ENCODE measurements around the gene TMEM38B. TPM values are rescaled to one million over a fixed set of nuclear protein-coding genes. Genes with fewer than 3 reads are reported as not detected.
"Not testable (repeated sequence)": the region's sequence is repeated elsewhere in the genome, so short reads cannot be mapped to it uniquely, and the experiment has no call there.

TMEM38B gene
- polyA plus RNA-seq, 1 donor from 2014 or later: 30.9 TPM

DNA sequence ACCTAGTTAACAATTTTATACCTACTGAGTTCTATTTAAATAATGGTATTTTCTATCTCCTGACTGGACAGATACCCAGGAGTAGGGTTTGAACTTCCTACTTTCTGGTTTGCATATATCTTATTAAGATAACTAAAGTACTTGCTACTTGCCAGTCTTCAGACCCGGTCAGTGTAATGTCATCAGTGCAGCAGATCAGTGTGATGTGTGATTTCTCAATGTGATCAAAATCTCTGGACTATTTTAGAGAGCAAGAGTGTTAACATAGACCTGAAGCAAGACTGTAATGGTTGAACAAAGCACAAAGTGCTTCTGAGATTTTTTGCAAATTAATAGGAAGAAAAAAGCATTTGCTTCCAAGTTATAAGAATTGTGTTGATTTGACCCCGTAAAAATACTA lies 6.8 kb downstream of the TMEM38B start:
- Histone ChIP-seq H2AFZ (ENCODE audit: low read depth, low read length) (no peak overlapping the region), H3K27ac (ENCODE audit: low read length) (no peak overlapping the region), H3K4me3 (ENCODE audit: low read length) (no peak overlapping the region), H3K36me3 (ENCODE audit: insufficient read depth, low read length) (no peaks in the 10 kb centered on the region), H4K20me1 (ENCODE audit: insufficient read depth) (no peaks in the 10 kb centered on the region), H3K9ac (ENCODE audit: low read length) (no peak overlapping the region), H3K4me2 (ENCODE audit: low read length) (no peak overlapping the region), H3K79me2 (replicated peaks; ENCODE audit: insufficient read depth, low read length) (peaks cover 9% of the 10 kb centered on the region), H3K27me3 (ENCODE audit: insufficient read depth, low read depth, low read length) (peaks cover 4% of the 10 kb centered on the region), H3K9me2 (ENCODE audit: insufficient read depth, low read length) (no peaks in the 10 kb centered on the region), H3K9me3 (ENCODE audit: low read length) (no peaks in the 10 kb centered on the region), H3F3A (ENCODE audit: insufficient read depth, low read length, poor library complexity, severe bottlenecking) (no peaks in the 10 kb centered on the region)
- TF ChIP-seq TAF1 (IDR thresholded peaks at IDR 0.05; ENCODE audit: low read depth) (no peak), REST (IDR thresholded peaks at IDR 0.05; ENCODE audit: borderline replicate concordance) (no peak), SMC3 (conservative IDR thresholded peaks at IDR 0.05; ENCODE audit: poor library complexity) (no peak), POLR2AphosphoS5 (IDR thresholded peaks at IDR 0.05) (no peak), RAD21 (conservative IDR thresholded peaks at IDR 0.05) (no peak), EP300 (conservative IDR thresholded peaks at IDR 0.05; ENCODE audit: poor library complexity, severe bottlenecking) (no peak), EZH2 (IDR thresholded peaks at IDR 0.05; ENCODE audit: borderline replicate concordance, insufficient read depth, low read length, poor library complexity, severe bottlenecking) (no peak), MXI1 (conservative IDR thresholded peaks at IDR 0.05; ENCODE audit: poor library complexity, severe bottlenecking) (no peak)
- TF ChIP-seq, protein P1, sequence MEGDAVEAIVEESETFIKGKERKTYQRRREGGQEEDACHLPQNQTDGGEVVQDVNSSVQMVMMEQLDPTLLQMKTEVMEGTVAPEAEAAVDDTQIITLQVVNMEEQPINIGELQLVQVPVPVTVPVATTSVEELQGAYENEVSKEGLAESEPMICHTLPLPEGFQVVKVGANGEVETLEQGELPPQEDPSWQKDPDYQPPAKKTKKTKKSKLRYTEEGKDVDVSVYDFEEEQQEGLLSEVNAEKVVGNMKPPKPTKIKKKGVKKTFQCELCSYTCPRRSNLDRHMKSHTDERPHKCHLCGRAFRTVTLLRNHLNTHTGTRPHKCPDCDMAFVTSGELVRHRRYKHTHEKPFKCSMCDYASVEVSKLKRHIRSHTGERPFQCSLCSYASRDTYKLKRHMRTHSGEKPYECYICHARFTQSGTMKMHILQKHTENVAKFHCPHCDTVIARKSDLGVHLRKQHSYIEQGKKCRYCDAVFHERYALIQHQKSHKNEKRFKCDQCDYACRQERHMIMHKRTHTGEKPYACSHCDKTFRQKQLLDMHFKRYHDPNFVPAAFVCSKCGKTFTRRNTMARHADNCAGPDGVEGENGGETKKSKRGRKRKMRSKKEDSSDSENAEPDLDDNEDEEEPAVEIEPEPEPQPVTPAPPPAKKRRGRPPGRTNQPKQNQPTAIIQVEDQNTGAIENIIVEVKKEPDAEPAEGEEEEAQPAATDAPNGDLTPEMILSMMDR (IDR thresholded peaks at IDR 0.05; ENCODE audit: poor library complexity, severe bottlenecking): no peak

GRCh38 chr9:105702207-105702606 lies 7.9 kb downstream of the TMEM38B start:
- H3K9ac ChIP-seq (ENCODE audit: low read length): no peak overlapping the region
- H3K9me3 ChIP-seq (ENCODE audit: low read length): no peaks in the 10 kb centered on the region
- no peak for TF ChIP-seq TAF1 (IDR thresholded peaks at IDR 0.05; ENCODE audit: low read depth)
- TF ChIP-seq SMC3 (conservative IDR thresholded peaks at IDR 0.05; ENCODE audit: poor library complexity): no peak
- no peak for TF ChIP-seq EP300 (conservative IDR thresholded peaks at IDR 0.05; ENCODE audit: poor library complexity, severe bottlenecking)
- H3K27me3 ChIP-seq (ENCODE audit: insufficient read depth, low read depth, low read length): peaks cover 1% of the 10 kb centered on the region
- H3K36me3 ChIP-seq (ENCODE audit: insufficient read depth, low read length): no peaks in the 10 kb centered on the region
- no peak overlapping the region for H3K4me2 ChIP-seq (ENCODE audit: low read length)
- no peak overlapping the region for H3K27ac ChIP-seq (ENCODE audit: low read length)
- no peaks in the 10 kb centered on the region for H4K20me1 ChIP-seq (ENCODE audit: insufficient read depth)
- H3F3A ChIP-seq (ENCODE audit: insufficient read depth, low read length, poor library complexity, severe bottlenecking): no peaks in the 10 kb centered on the region
- no peak overlapping the region for H2AFZ ChIP-seq (ENCODE audit: low read depth, low read length)
- no peaks in the 10 kb centered on the region for H3K79me2 ChIP-seq (replicated peaks; ENCODE audit: insufficient read depth, low read length)
- H3K9me2 ChIP-seq (ENCODE audit: insufficient read depth, low read length): no peaks in the 10 kb centered on the region
- no peak overlapping the region for H3K4me3 ChIP-seq (ENCODE audit: low read length)

DNA sequence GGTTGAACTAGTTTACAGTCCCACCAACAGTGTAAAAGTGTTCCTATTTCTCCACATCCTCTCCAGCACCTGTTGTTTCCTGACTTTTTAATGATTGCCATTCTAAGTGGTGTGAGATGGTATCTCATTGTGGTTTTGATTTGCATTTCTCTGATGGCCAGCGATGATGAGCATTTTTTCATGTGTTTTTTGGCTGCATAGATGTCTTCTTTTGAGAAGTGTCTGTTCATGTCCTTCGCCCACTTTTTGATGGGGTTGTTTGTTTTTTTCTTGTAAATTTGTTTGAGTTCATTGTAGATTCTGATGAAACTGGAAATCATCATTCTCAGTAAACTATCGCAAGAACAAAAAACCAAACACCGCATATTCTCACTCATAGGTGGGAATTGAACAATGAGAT lies 9.3 kb downstream of the TMEM38B start:
- H3K4me3 ChIP-seq (ENCODE audit: low read length); H3K79me2 ChIP-seq (replicated peaks; ENCODE audit: insufficient read depth, low read length); H2AFZ ChIP-seq (ENCODE audit: low read depth, low read length); H4K20me1 ChIP-seq (ENCODE audit: insufficient read depth); H3F3A ChIP-seq (ENCODE audit: insufficient read depth, low read length, poor library complexity, severe bottlenecking); H3K27me3 ChIP-seq (ENCODE audit: insufficient read depth, low read depth, low read length); H3K4me2 ChIP-seq (ENCODE audit: low read length); H3K36me3 ChIP-seq (ENCODE audit: insufficient read depth, low read length); H3K9ac ChIP-seq (ENCODE audit: low read length); H3K27ac ChIP-seq (ENCODE audit: low read length); H3K9me3 ChIP-seq (ENCODE audit: low read length); H3K9me2 ChIP-seq (ENCODE audit: insufficient read depth, low read length): not testable (repeated sequence)

Measured in neural cell (in vitro differentiated cells).